Cardiac muscle cell (in vitro differentiated cells and primary cell): ENCODE data around the gene LRP5. TPM values are rescaled to one million over a fixed set of nuclear protein-coding genes. Genes with fewer than 3 reads are reported as not detected.

ENCODE experiments used
- DNase-seq, 2 donors: peaks; one replicate each; pipeline versions ENCODE4 v3.0.0 to v3.0.0-alpha.2; 2010 to 2017; ENCODE audit warnings: low read depth in 1 of 2, low spot score in 1 of 2
- H3K27ac ChIP-seq: fragments of 200-600 bp; sonication (generic); 2 replicates; pipeline ENCODE4 v1.5.1; 2016
- H3K27me3 ChIP-seq: fragments of 200-600 bp; sonication (generic); 2 replicates; pipeline ENCODE4 v1.6.0; 2016; ENCODE audit warnings: control low read depth
- H3K36me3 ChIP-seq: fragments of 200-600 bp; sonication (generic); 2 replicates; pipeline ENCODE4 v1.5.1; 2016; ENCODE audit warnings: control low read depth
- H3K4me1 ChIP-seq: fragments of 200-600 bp; sonication (generic); 2 replicates; pipeline ENCODE4 v1.8.1; 2017; ENCODE audit warnings: low read depth, mild to moderate bottlenecking, mixed run types
- H3K4me3 ChIP-seq: fragments of 200-600 bp; sonication (generic); 2 replicates; pipeline ENCODE4 v1.5.1; 2016; ENCODE audit warnings: mild to moderate bottlenecking
- H3K9me3 ChIP-seq: fragments of 200-600 bp; sonication (generic); 2 replicates; pipeline ENCODE4 v1.5.1; 2017; ENCODE audit warnings: low read depth, mild to moderate bottlenecking, control low read depth
- CTCF ChIP-seq: IDR thresholded peaks from 2 replicates; pipeline ENCODE4 v1.5.1; 2012; ENCODE audit warnings: low read depth, mild to moderate bottlenecking, low read length
- polyA plus RNA-seq: library from polyadenylated mRNA; unstranded; fragments of >200 nt; fragmentation: Nextera tagmentation; extraction: Ambion mirVana; gene quantifications from 2 replicates; pipeline ENCODE4 v1.2.1, GENCODE V29; 2016
- total RNA-seq: library from RNA; depleted of rRNA; stranded (reverse); fragments of >200 nt; gene quantifications from 2 replicates; pipeline ENCODE4 v1.2.3, GENCODE V29; 2016

LRP5 gene
- total and polyA plus RNA-seq, 2 experiments from 2014 or later = 29.1 to 245 TPM

- H3K9me3 ChIP-seq = no peaks in the 10 kb centered on the region
- peaks cover 10% of the 10 kb centered on the region for H3K36me3 ChIP-seq
- H3K27me3 ChIP-seq = no peaks in the 10 kb centered on the region
- H3K27ac ChIP-seq = no peak overlapping the region
- H3K4me3 ChIP-seq = no peak overlapping the region
- DNase-seq = no peak
- no peaks in the 10 kb centered on the region for H3K4me1 ChIP-seq
- TF ChIP-seq CTCF = no peak
Measured at GRCh38 chr11:68387840-68388239, 75.4 kb downstream of the LRP5 start.

GRCh38 chr11:68388595-68389198 lies 76.3 kb downstream of the LRP5 start:
- Histone ChIP-seq H3K27me3 (no peaks in the 10 kb centered on the region), H3K36me3 (peaks cover 10% of the 10 kb centered on the region), H3K4me1 (no peaks in the 10 kb centered on the region), H3K9me3 (no peaks in the 10 kb centered on the region), H3K4me3 (no peak overlapping the region), H3K27ac (no peak overlapping the region)
- DNase-seq = no peak
- TF ChIP-seq CTCF = no peak

- H3K27me3 ChIP-seq = no peaks in the 10 kb centered on the region
- H3K9me3 ChIP-seq = no peaks in the 10 kb centered on the region
- no peak for TF ChIP-seq CTCF
- DNase-seq = no peak
- H3K36me3 ChIP-seq = peaks cover 10% of the 10 kb centered on the region
- H3K4me3 ChIP-seq = no peak overlapping the region
- H3K4me1 ChIP-seq = no peaks in the 10 kb centered on the region
- H3K27ac ChIP-seq = no peak overlapping the region
Measured at GRCh38 chr11:68390315-68390714, 77.9 kb downstream of the LRP5 start.

GRCh38 chr11:68392822-68393221 lies 80.4 kb downstream of the LRP5 start:
- Histone ChIP-seq H3K27me3 (no peaks in the 10 kb centered on the region), H3K4me3 (no peak overlapping the region), H3K36me3 (peaks cover 6% of the 10 kb centered on the region), H3K9me3 (no peaks in the 10 kb centered on the region), H3K4me1 (no peaks in the 10 kb centered on the region), H3K27ac (no peak overlapping the region)
- TF ChIP-seq CTCF = no peak
- no peak for DNase-seq

- Histone ChIP-seq H3K4me1 (peaks cover 20% of the 10 kb centered on the region), H3K27ac (no peak overlapping the region)
- no peak for TF ChIP-seq CTCF
Measured at GRCh38 chr11:68396516-68396915, 84.1 kb downstream of the LRP5 start.

GRCh38 chr11:68397256-68397655 lies 84.9 kb downstream of the LRP5 start:
- H3K4me1 ChIP-seq = peaks cover 20% of the 10 kb centered on the region
- H3K27me3 ChIP-seq = no peaks in the 10 kb centered on the region
- no peaks in the 10 kb centered on the region for H3K36me3 ChIP-seq
- no peak for DNase-seq
- no peak overlapping the region for H3K27ac ChIP-seq
- no peak for TF ChIP-seq CTCF
- H3K9me3 ChIP-seq = no peaks in the 10 kb centered on the region
- H3K4me3 ChIP-seq = no peak overlapping the region

More at GRCh38 chr11:68396516-68396915, 84.1 kb downstream of the LRP5 start:
- no peak for DNase-seq
- Histone ChIP-seq H3K4me3 (no peak overlapping the region), H3K36me3 (no peaks in the 10 kb centered on the region), H3K27me3 (no peaks in the 10 kb centered on the region), H3K9me3 (no peaks in the 10 kb centered on the region)
